T-cell (primary cell): ENCODE results near the gene SFTPB. TPM values are rescaled to one million over a fixed set of nuclear protein-coding genes. Genes with fewer than 3 reads are reported as not detected.

Experiments
- ATAC-seq, 4 experiments: fragments of 200-7000 bp in 3 of 4; fragments of 150-1000 bp in 1 of 4; cut with Tn5 transposase; replicated peaks in 1 of 4; 1 replicate in 3 of 4; 2 replicates in 1 of 4; pipeline ENCODE4 v1.10.0; 2021; ENCODE audit warnings: moderate library complexity in 3 of 4, mild to moderate bottlenecking in 2 of 4, moderate number of reproducible peaks in 1 of 4
- CTCF ChIA-PET, 2 donors: fragments of 300-600 bp; sonication (Branson Sonifier 250); formaldehyde crosslinking; loops; one replicate each; lab custom pipeline; 2022; ENCODE audit warnings: antibody characterized with exemption in 2 of 2; lab: Charles Lee
- POLR2A ChIA-PET, 2 donors: fragments of 300-600 bp; sonication (Branson Sonifier 250); formaldehyde crosslinking; loops; one replicate each; lab custom pipeline; 2022; ENCODE audit warnings: antibody characterized with exemption in 2 of 2; lab: Charles Lee
- DNase-seq, 35 experiments: peaks; one replicate each; pipeline versions ENCODE4 v3.0.0 to v3.0.0-alpha.2; 2013 to 2023
- H3K27ac ChIP-seq: one replicate; pipeline ENCODE4 v1.5.1; 2013; ENCODE audit warnings: low read length
- H3K27me3 ChIP-seq, 2 experiments: replicated peaks in 1 of 2; 1 replicate in 1 of 2; 2 replicates in 1 of 2; pipeline versions ENCODE4 v1.6.1 to v1.7.0; 2013; ENCODE audit warnings: low read length in 1 of 2, mixed read lengths in 1 of 2; ENCODE audit not compliant: control insufficient read depth in 2 of 2, insufficient read depth in 2 of 2; ENCODE audit errors: extremely low read depth in 1 of 2
- H3K36me3 ChIP-seq, 2 donors: 1 replicate in 1 of 2; 2 replicates in 1 of 2; pipeline versions ENCODE4 v1.6.1 to v1.7.0; 2013; ENCODE audit warnings: low read length in 1 of 2; ENCODE audit not compliant: control insufficient read depth in 2 of 2, insufficient read depth in 1 of 2; ENCODE audit errors: extremely low read depth in 1 of 2
- H3K4me1 ChIP-seq, 2 experiments: 1 replicate in 1 of 2; 2 replicates in 1 of 2; pipeline versions ENCODE4 v1.6.1 to v1.7.0; 2013; ENCODE audit warnings: low read length in 2 of 2, mixed read lengths in 1 of 2; ENCODE audit not compliant: insufficient read depth in 2 of 2, control insufficient read depth in 1 of 2; ENCODE audit errors: extremely low read depth in 1 of 2
- H3K4me3 ChIP-seq, 2 donors: 1 replicate in 1 of 2; 2 replicates in 1 of 2; pipeline versions ENCODE4 v1.5.1 to v1.7.0; 2013; ENCODE audit warnings: mild to moderate bottlenecking in 2 of 2, low read length in 1 of 2, moderate library complexity in 1 of 2; ENCODE audit not compliant: control insufficient read depth in 1 of 2; ENCODE audit errors: extremely low read depth in 1 of 2
- H3K9me3 ChIP-seq: 2 replicates; pipeline ENCODE4 v1.7.0; 2013
- H3K27ac Mint-ChIP-seq, 2 donors: one replicate each; pipeline ENCODE4 v1.8.0; 2020 to 2021; ENCODE audit warnings: mild to moderate bottlenecking in 2 of 2, mixed read lengths in 2 of 2
- H3K27me3 Mint-ChIP-seq, 2 donors: one replicate each; pipeline ENCODE4 v1.8.0; 2021 to 2022; ENCODE audit warnings: mixed read lengths in 2 of 2
- H3K36me3 Mint-ChIP-seq: one replicate; pipeline ENCODE4 v1.8.0; 2021; ENCODE audit warnings: mixed read lengths
- H3K4me1 Mint-ChIP-seq, 3 donors: one replicate each; pipeline ENCODE4 v1.8.0; 2020 to 2022; ENCODE audit warnings: mixed read lengths in 3 of 3, mild to moderate bottlenecking in 1 of 3
- H3K4me3 Mint-ChIP-seq, 3 donors: one replicate each; pipeline ENCODE4 v1.8.0; 2020 to 2022; ENCODE audit warnings: mild to moderate bottlenecking in 3 of 3, mixed read lengths in 3 of 3, moderate library complexity in 3 of 3
- H3K9me3 Mint-ChIP-seq, 3 donors: one replicate each; pipeline ENCODE4 v1.8.0; 2020 to 2022; ENCODE audit warnings: mixed read lengths in 3 of 3
- WGBS: methylation state at CpG from one replicate; pipeline ENCODE4 v1.1.5; 2013; ENCODE audit warnings: missing lambda C conversion rate; ENCODE audit not compliant: insufficient coverage; 5-methylcytosine and 5-hydroxymethylcytosine counted together
- total RNA-seq, 35 experiments: library from RNA in 6 of 35; stranded (reverse) in 6 of 35; fragments of 120-200 nt in 1 of 35; gene quantifications; one replicate each; pipeline versions ENCODE4 v1.2.1 to v1.2.4 and lab custom pipeline; 2013 to 2026

SFTPB gene
- total RNA-seq, 5 donors from 2014 or later (not counting 1 experiment from before 2014, with no cell fraction given), result 11.6 to 18.6 (median 16.0) TPM; not detected in 2

- Mint-ChIP-seq H3K9me3 (no peaks in the 10 kb centered on the region), H3K27ac (no peak overlapping the region), H3K4me1 (no peaks in the 10 kb centered on the region), H3K4me3 (no peak overlapping the region), H3K36me3 (no peaks in the 10 kb centered on the region), H3K27me3 (peaks cover 0 to 2% of the 10 kb centered on the region in 2 donors)
- WGBS, result 65% methylated on average over 2 of the region's 5 CpGs
- POLR2A ChIA-PET, result no interaction called here
- ATAC-seq (no peak), DNase-seq (no peak)
- H3K4me3 ChIP-seq, result no peak overlapping the region
- no peak overlapping the region for H3K27ac ChIP-seq
- no peaks in the 10 kb centered on the region for H3K36me3 ChIP-seq
- no peaks in the 10 kb centered on the region for H3K4me1 ChIP-seq
- H3K9me3 ChIP-seq, result no peaks in the 10 kb centered on the region
- CTCF ChIA-PET, result interaction anchor here (0.6 kb wide), 2 partner anchors 10 to 12 kb away, joined by 3 to 4 read pairs; no protein-coding TSS in a partner anchor
- peaks cover 0 to 24% of the 10 kb centered on the region in 2 experiments for H3K27me3 ChIP-seq
These were observed 1.6 kb upstream of the SFTPB start for GRCh38 chr2:85669549-85669948.

GRCh38 chr2:85668857-85669142 is 801 bp upstream of the SFTPB start:
- Mint-ChIP-seq H3K4me3 (no peak overlapping the region), H3K9me3 (no peaks in the 10 kb centered on the region), H3K4me1 (no peaks in the 10 kb centered on the region), H3K27me3 (peaks cover 0 to 2% of the 10 kb centered on the region in 2 donors), H3K36me3 (no peaks in the 10 kb centered on the region), H3K27ac (no peak overlapping the region)
- ATAC-seq, result no peak
- Histone ChIP-seq H3K4me1 (no peaks in the 10 kb centered on the region), H3K9me3 (no peaks in the 10 kb centered on the region), H3K27ac (no peak overlapping the region), H3K36me3 (no peaks in the 10 kb centered on the region), H3K27me3 (peaks cover 0 to 24% of the 10 kb centered on the region in 2 experiments), H3K4me3 (no peak overlapping the region)
- POLR2A ChIA-PET, result no interaction called here
- CTCF ChIA-PET, result interaction anchor here in 1 of 2 donors (0.6 kb wide), 1 partner anchor 13 kb away, joined by 3 read pairs; no protein-coding TSS in a partner anchor
- 93% methylated on average over 2 of the region's 3 CpGs for WGBS
- DNase-seq, result no peak

GRCh38 chr2:85667561-85668008 is 414 bp downstream of the SFTPB start:
- 84% methylated on average over 2 of the region's 3 CpGs for WGBS
- H3K4me3 Mint-ChIP-seq, result no peak overlapping the region

GRCh38 chr2:85666435-85667316 is 1.3 kb downstream of the SFTPB start:
- H3K4me1 Mint-ChIP-seq, result no peaks in the 10 kb centered on the region
- H3K4me3 Mint-ChIP-seq, result no peak overlapping the region
- Histone ChIP-seq H3K27ac (no peak overlapping the region), H3K27me3 (peaks cover 0 to 24% of the 10 kb centered on the region in 2 experiments), H3K4me3 (no peak overlapping the region), H3K4me1 (no peaks in the 10 kb centered on the region), H3K9me3 (no peaks in the 10 kb centered on the region), H3K36me3 (no peaks in the 10 kb centered on the region)
- ATAC-seq (no peak), DNase-seq (no peak)
- peaks cover 0 to 2% of the 10 kb centered on the region in 2 donors for H3K27me3 Mint-ChIP-seq
- ChIA-PET POLR2A (no interaction called here), CTCF (no interaction called here)
- no peak overlapping the region for H3K27ac Mint-ChIP-seq
- 77% methylated on average over 9 of the region's 11 CpGs for WGBS
- H3K9me3 Mint-ChIP-seq, result no peaks in the 10 kb centered on the region
- H3K36me3 Mint-ChIP-seq, result no peaks in the 10 kb centered on the region

More at GRCh38 chr2:85667561-85668008, 414 bp downstream of the SFTPB start:
- H3K4me1 ChIP-seq, result no peaks in the 10 kb centered on the region
- ChIA-PET CTCF (interaction anchor here in 1 of 2 donors (0.6 kb wide), 1 partner anchor 61 kb away, joined by 3 read pairs; no protein-coding TSS in a partner anchor), POLR2A (no interaction called here)
- H3K9me3 ChIP-seq, result no peaks in the 10 kb centered on the region
- no peak for DNase-seq
- Mint-ChIP-seq H3K36me3 (no peaks in the 10 kb centered on the region), H3K9me3 (no peaks in the 10 kb centered on the region), H3K27me3 (peaks cover 0 to 2% of the 10 kb centered on the region in 2 donors), H3K27ac (no peak overlapping the region), H3K4me1 (no peaks in the 10 kb centered on the region)
- ATAC-seq, result no peak
- H3K27ac ChIP-seq, result no peak overlapping the region
- peaks cover 0 to 24% of the 10 kb centered on the region in 2 experiments for H3K27me3 ChIP-seq
- H3K36me3 ChIP-seq, result no peaks in the 10 kb centered on the region
- no peak overlapping the region for H3K4me3 ChIP-seq

GRCh38 chr2:85666016-85666415 is 2.0 kb downstream of the SFTPB start:
- ChIA-PET CTCF (no interaction called here), POLR2A (no interaction called here)
- Mint-ChIP-seq H3K4me3 (no peak overlapping the region), H3K36me3 (no peaks in the 10 kb centered on the region), H3K9me3 (no peaks in the 10 kb centered on the region), H3K27me3 (peaks cover 0 to 2% of the 10 kb centered on the region in 2 donors), H3K27ac (no peak overlapping the region), H3K4me1 (no peaks in the 10 kb centered on the region)
- no peak for ATAC-seq
- Histone ChIP-seq H3K36me3 (no peaks in the 10 kb centered on the region), H3K27ac (no peak overlapping the region), H3K4me1 (no peaks in the 10 kb centered on the region), H3K9me3 (no peaks in the 10 kb centered on the region), H3K27me3 (peaks cover 0 to 24% of the 10 kb centered on the region in 2 experiments), H3K4me3 (no peak overlapping the region)
- DNase-seq, result no peak
- WGBS, result 86% methylated on average over 6 of the region's 6 CpGs

- Mint-ChIP-seq H3K27me3 (peaks cover 0 to 2% of the 10 kb centered on the region in 2 donors), H3K4me3 (no peak overlapping the region), H3K9me3 (no peaks in the 10 kb centered on the region), H3K36me3 (no peaks in the 10 kb centered on the region), H3K4me1 (no peaks in the 10 kb centered on the region), H3K27ac (no peak overlapping the region)
- Histone ChIP-seq H3K27ac (no peak overlapping the region), H3K27me3 (peaks cover 0 to 24% of the 10 kb centered on the region in 2 experiments), H3K4me3 (no peak overlapping the region), H3K4me1 (no peaks in the 10 kb centered on the region), H3K36me3 (no peaks in the 10 kb centered on the region), H3K9me3 (no peaks in the 10 kb centered on the region)
- POLR2A ChIA-PET, result no interaction called here
- WGBS, result 76% methylated on average over 5 of the region's 11 CpGs
- CTCF ChIA-PET, result no interaction called here
- ATAC-seq (no peak), DNase-seq (no peak)
These were observed 2.6 kb downstream of the SFTPB start for GRCh38 chr2:85665264-85665937.
